Measurements from ENCODE around the gene FAM120AOS.

FAM120AOS gene

DNA sequence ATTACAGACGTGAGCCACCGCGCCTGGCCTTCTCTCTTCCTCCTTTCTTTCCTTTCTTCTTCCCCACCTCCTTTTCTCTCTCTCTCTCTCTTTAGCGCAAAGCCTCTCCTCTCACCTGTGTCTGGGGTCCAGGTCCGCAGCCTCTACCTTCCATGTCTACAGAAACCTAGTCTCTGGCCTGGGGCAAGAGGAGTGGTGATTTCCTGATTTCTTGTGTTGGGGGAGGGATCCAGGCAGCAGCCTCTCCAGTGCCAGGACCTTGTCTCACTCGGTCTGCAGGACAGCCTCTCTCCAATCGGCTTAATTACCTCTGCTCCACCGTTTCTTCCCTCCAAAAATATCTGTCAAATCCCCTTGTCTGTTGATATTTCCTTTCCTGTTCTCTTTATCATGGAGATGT lies 18.0 kb downstream of the FAM120AOS start:
- in situ Hi-C loops (cut with HindIII; ENCODE audit: low pct_ligation_motif_present, low sequenced_read_pairs): no loop called here
- TF ChIP-seq CTCF (IDR thresholded peaks at IDR 0.05; ENCODE audit: low read depth, low read length, missing control alignments): no peak
- H3K27me3 ChIP-seq (replicated peaks): no peaks in the 10 kb centered on the region
- no peak for DNase-seq
- H3K4me3 ChIP-seq (ENCODE audit: low read depth, low read length): no peak overlapping the region
- no peaks in the 10 kb centered on the region for H3K36me3 ChIP-seq (replicated peaks)
- H3K27ac ChIP-seq: no peak overlapping the region

DNA sequence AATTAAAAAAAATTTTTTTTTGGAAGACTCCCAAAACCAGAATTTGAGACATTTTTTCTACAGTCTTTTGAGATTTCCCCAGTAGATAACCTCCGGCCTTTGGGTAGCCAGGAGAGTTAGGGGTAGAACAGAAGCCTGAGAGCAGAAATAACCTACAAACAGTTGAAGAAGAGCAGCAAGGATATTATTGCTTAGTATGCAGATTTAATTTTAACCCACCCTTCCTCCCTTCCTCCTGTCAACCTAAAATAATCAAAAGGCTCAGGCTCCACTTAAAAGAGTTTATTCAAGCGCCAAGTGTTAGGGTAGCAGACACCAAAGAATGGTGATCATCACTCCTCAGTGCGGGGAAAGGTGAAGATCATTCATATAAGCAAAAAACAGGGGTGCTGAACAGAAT lies 19.3 kb downstream of the FAM120AOS start:
- DNase-seq: no peak
- Histone ChIP-seq H3K36me3 (replicated peaks) (no peaks in the 10 kb centered on the region), H3K27me3 (replicated peaks) (no peaks in the 10 kb centered on the region), H3K4me3 (ENCODE audit: low read depth, low read length) (no peak overlapping the region), H3K27ac (no peak overlapping the region)
- in situ Hi-C loops (cut with HindIII; ENCODE audit: low pct_ligation_motif_present, low sequenced_read_pairs): no loop called here
- no peak for TF ChIP-seq CTCF (IDR thresholded peaks at IDR 0.05; ENCODE audit: low read depth, low read length, missing control alignments)

DNA sequence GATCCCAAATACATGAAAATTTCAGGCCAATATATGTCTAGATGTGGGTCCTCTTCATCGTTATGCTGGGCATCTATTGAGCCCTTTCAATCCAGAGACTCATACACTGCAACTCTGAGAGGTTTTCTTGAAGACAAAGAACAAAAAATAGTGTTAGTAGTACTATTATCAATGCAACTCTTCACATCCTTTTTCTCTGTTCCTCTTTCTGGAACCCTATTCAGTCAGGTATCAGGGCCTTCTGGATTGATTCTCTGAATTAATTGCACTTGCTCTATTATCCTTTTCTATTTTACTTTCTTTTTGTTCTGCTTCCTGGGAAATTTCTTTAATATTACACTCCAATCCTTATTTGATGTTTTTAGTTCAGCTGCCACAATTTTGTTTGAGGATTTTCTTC lies 20.4 kb downstream of the FAM120AOS start:
- DNase-seq: no peak
- no peak overlapping the region for H3K27ac ChIP-seq
- no peaks in the 10 kb centered on the region for H3K27me3 ChIP-seq (replicated peaks)
- H3K4me3 ChIP-seq (ENCODE audit: low read depth, low read length): no peak overlapping the region
- TF ChIP-seq CTCF (IDR thresholded peaks at IDR 0.05; ENCODE audit: low read depth, low read length, missing control alignments): no peak
- in situ Hi-C loops (cut with HindIII; ENCODE audit: low pct_ligation_motif_present, low sequenced_read_pairs): no loop called here
- H3K36me3 ChIP-seq (replicated peaks): no peaks in the 10 kb centered on the region

- TF ChIP-seq CTCF (IDR thresholded peaks at IDR 0.05; ENCODE audit: low read depth, low read length, missing control alignments): no peak
- no peaks in the 10 kb centered on the region for H3K36me3 ChIP-seq (replicated peaks)
- no peak for DNase-seq
- in situ Hi-C loops (cut with HindIII; ENCODE audit: low pct_ligation_motif_present, low sequenced_read_pairs): no loop called here
- no peak overlapping the region for H3K4me3 ChIP-seq (ENCODE audit: low read depth, low read length)
- no peaks in the 10 kb centered on the region for H3K27me3 ChIP-seq (replicated peaks)
- no peak overlapping the region for H3K27ac ChIP-seq
These were observed 21.8 kb downstream of the FAM120AOS start for GRCh38 chr9:93431539-93432105.

- TF ChIP-seq CTCF (IDR thresholded peaks at IDR 0.05; ENCODE audit: low read depth, low read length, missing control alignments): peak; percentile 30
- Histone ChIP-seq H3K27me3 (replicated peaks) (no peaks in the 10 kb centered on the region), H3K36me3 (replicated peaks) (no peaks in the 10 kb centered on the region), H3K4me3 (ENCODE audit: low read depth, low read length) (no peak overlapping the region), H3K27ac (no peak overlapping the region)
- no peak for DNase-seq
- in situ Hi-C loops (cut with HindIII; ENCODE audit: low pct_ligation_motif_present, low sequenced_read_pairs): no loop called here
These were observed 25.6 kb downstream of the FAM120AOS start for GRCh38 chr9:93427655-93428379.
